Ectodermal cell (in vitro differentiated cells): ENCODE data around the gene PPP1R15B.

ENCODE experiments used
- H3K27ac ChIP-seq: 2 replicates; pipeline ENCODE4 v1.7.0; 2013; ENCODE audit warnings: mild to moderate bottlenecking, low read depth, low read length; ENCODE audit not compliant: insufficient read depth, poor library complexity, severe bottlenecking
- H3K27me3 ChIP-seq: 2 replicates; pipeline ENCODE4 v1.7.0; 2013; ENCODE audit warnings: mild to moderate bottlenecking, low read length; ENCODE audit not compliant: insufficient read depth, control insufficient read depth, poor library complexity, severe bottlenecking
- H3K36me3 ChIP-seq: one replicate; pipeline ENCODE4 v1.7.0; 2013; ENCODE audit warnings: low read length; ENCODE audit not compliant: control insufficient read depth, insufficient read depth
- H3K4me1 ChIP-seq: one replicate; pipeline ENCODE4 v1.7.0; 2013; ENCODE audit warnings: low read length; ENCODE audit not compliant: control insufficient read depth, insufficient read depth
- H3K4me3 ChIP-seq: 2 replicates; pipeline ENCODE4 v1.7.0; 2013; ENCODE audit warnings: low read depth, low read length, control low read depth; ENCODE audit not compliant: insufficient read depth
- H3K9me3 ChIP-seq: 2 replicates; pipeline ENCODE4 v1.7.0; 2013; ENCODE audit warnings: mild to moderate bottlenecking, low read length, moderate library complexity; ENCODE audit not compliant: control insufficient read depth
- WGBS, 2 experiments: methylation state at CpG; one replicate each; pipeline ENCODE4 v1.1.7; 2013; ENCODE audit warnings: missing lambda C conversion rate in 2 of 2; 5-methylcytosine and 5-hydroxymethylcytosine counted together

Gene PPP1R15B

GRCh38 chr1:204421441-204421840 is 9.8 kb upstream of the PPP1R15B start:
- H3K4me1 ChIP-seq = peaks cover 5% of the 10 kb centered on the region
- peaks cover 29% of the 10 kb centered on the region for H3K36me3 ChIP-seq
- H3K9me3 ChIP-seq = no peaks in the 10 kb centered on the region
- WGBS, 2 experiments = 100% methylated on average over 1 of the region's 1 CpG
- H3K4me3 ChIP-seq = no peak overlapping the region
- H3K27ac ChIP-seq = no peak overlapping the region
- H3K27me3 ChIP-seq = no peaks in the 10 kb centered on the region

- Histone ChIP-seq H3K4me3 (no peak overlapping the region), H3K9me3 (no peaks in the 10 kb centered on the region), H3K4me1 (peaks cover 5% of the 10 kb centered on the region), H3K27ac (no peak overlapping the region), H3K27me3 (no peaks in the 10 kb centered on the region), H3K36me3 (peaks cover 18% of the 10 kb centered on the region)
- WGBS, 2 experiments = 67 to 69% methylated on average over 7 of the region's 7 CpGs
Observed at GRCh38 chr1:204420039-204421004, 8.7 kb upstream of the PPP1R15B start.

GRCh38 chr1:204419064-204419403 is 7.4 kb upstream of the PPP1R15B start:
- Histone ChIP-seq H3K4me1 (peaks cover 5% of the 10 kb centered on the region), H3K27ac (no peak overlapping the region), H3K9me3 (no peaks in the 10 kb centered on the region), H3K4me3 (no peak overlapping the region), H3K36me3 (peaks cover 9% of the 10 kb centered on the region), H3K27me3 (no peaks in the 10 kb centered on the region)

GRCh38 chr1:204418174-204419063 is 6.8 kb upstream of the PPP1R15B start:
- Histone ChIP-seq H3K9me3 (no peaks in the 10 kb centered on the region), H3K4me3 (no peak overlapping the region), H3K36me3 (peaks cover 9% of the 10 kb centered on the region), H3K4me1 (peaks cover 5% of the 10 kb centered on the region), H3K27ac (no peak overlapping the region), H3K27me3 (no peaks in the 10 kb centered on the region)
- whole genome bisulfite sequencing, 2 experiments = 93 to 96% methylated on average over 10 of the region's 10 CpGs

- Histone ChIP-seq H3K4me3 (no peak overlapping the region), H3K27ac (no peak overlapping the region)
Observed at GRCh38 chr1:204417074-204417997, 5.7 kb upstream of the PPP1R15B start.

GRCh38 chr1:204416589-204417073 is 5.0 kb upstream of the PPP1R15B start:
- Histone ChIP-seq H3K27me3 (no peaks in the 10 kb centered on the region), H3K9me3 (no peaks in the 10 kb centered on the region), H3K4me1 (peaks cover 5% of the 10 kb centered on the region), H3K4me3 (no peak overlapping the region), H3K27ac (no peak overlapping the region), H3K36me3 (peaks cover 6% of the 10 kb centered on the region)

More at GRCh38 chr1:204417074-204417997, 5.7 kb upstream of the PPP1R15B start:
- H3K27me3 ChIP-seq = no peaks in the 10 kb centered on the region
- peaks cover 5% of the 10 kb centered on the region for H3K4me1 ChIP-seq
- peaks cover 9% of the 10 kb centered on the region for H3K36me3 ChIP-seq
- H3K9me3 ChIP-seq = no peaks in the 10 kb centered on the region
- 87 to 89% methylated on average over 10 of the region's 10 CpGs for WGBS, 2 experiments

- Histone ChIP-seq H3K9me3 (no peaks in the 10 kb centered on the region), H3K4me3 (no peak overlapping the region), H3K27me3 (no peaks in the 10 kb centered on the region), H3K36me3 (no peaks in the 10 kb centered on the region), H3K27ac (no peak overlapping the region), H3K4me1 (peaks cover under 1% of the 10 kb centered on the region)
- WGBS, 2 experiments = 89 to 98% methylated on average over 2 of the region's 3 CpGs
Observed at GRCh38 chr1:204415351-204415750, 3.7 kb upstream of the PPP1R15B start.

GRCh38 chr1:204414016-204414415 is 2.4 kb upstream of the PPP1R15B start:
- no peaks in the 10 kb centered on the region for H3K9me3 ChIP-seq
- no peak overlapping the region for H3K4me3 ChIP-seq
- H3K27ac ChIP-seq = no peak overlapping the region

GRCh38 chr1:204413170-204413535 is 1.5 kb upstream of the PPP1R15B start:
- WGBS, 2 experiments = 94 to 97% methylated on average over 1 of the region's 1 CpG

More at GRCh38 chr1:204414016-204414415, 2.4 kb upstream of the PPP1R15B start:
- Histone ChIP-seq H3K27me3 (no peaks in the 10 kb centered on the region), H3K4me1 (no peaks in the 10 kb centered on the region), H3K36me3 (no peaks in the 10 kb centered on the region)

More at GRCh38 chr1:204413170-204413535, 1.5 kb upstream of the PPP1R15B start:
- Histone ChIP-seq H3K4me1 (no peaks in the 10 kb centered on the region), H3K4me3 (no peak overlapping the region), H3K9me3 (no peaks in the 10 kb centered on the region), H3K36me3 (no peaks in the 10 kb centered on the region), H3K27ac (no peak overlapping the region), H3K27me3 (no peaks in the 10 kb centered on the region)
